ENCODE results near the gene SERPINA1.

SERPINA1 gene

DNA sequence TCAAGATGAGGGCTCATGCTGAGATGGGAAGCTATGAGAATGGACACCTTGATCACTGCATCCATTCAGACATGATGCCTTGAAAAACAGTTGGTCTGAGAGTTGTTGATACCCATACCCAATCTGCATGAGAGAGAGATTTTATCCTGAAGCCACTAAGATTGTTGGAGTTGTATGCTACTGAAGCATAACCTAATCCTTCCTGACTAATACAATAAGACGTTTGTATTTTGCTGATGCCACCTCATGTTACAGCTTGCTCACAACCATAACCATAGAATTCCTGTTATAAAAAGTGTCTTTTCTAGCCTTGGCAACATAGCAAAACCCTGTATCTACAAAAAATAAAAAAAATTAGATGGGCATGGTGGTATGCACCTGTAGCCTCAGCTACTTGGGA is 12.7 kb upstream of the SERPINA1 start:
- no peak overlapping the region for H3K4me2 ChIP-seq
- H3K27me3 ChIP-seq (ENCODE audit: insufficient read depth, low read depth): no peaks in the 10 kb centered on the region
- H3K4me1 ChIP-seq (ENCODE audit: low read depth, poor library complexity, severe bottlenecking): no peaks in the 10 kb centered on the region
- H3K27ac ChIP-seq: no peak overlapping the region
- no peak overlapping the region for H3K9ac ChIP-seq
- no peaks in the 10 kb centered on the region for H4K20me1 ChIP-seq (ENCODE audit: insufficient read depth)
- no peaks in the 10 kb centered on the region for H3K79me2 ChIP-seq (ENCODE audit: insufficient read depth, low read depth)
- no peak overlapping the region for H2AFZ ChIP-seq (ENCODE audit: low read depth)
- TF ChIP-seq, protein P1, sequence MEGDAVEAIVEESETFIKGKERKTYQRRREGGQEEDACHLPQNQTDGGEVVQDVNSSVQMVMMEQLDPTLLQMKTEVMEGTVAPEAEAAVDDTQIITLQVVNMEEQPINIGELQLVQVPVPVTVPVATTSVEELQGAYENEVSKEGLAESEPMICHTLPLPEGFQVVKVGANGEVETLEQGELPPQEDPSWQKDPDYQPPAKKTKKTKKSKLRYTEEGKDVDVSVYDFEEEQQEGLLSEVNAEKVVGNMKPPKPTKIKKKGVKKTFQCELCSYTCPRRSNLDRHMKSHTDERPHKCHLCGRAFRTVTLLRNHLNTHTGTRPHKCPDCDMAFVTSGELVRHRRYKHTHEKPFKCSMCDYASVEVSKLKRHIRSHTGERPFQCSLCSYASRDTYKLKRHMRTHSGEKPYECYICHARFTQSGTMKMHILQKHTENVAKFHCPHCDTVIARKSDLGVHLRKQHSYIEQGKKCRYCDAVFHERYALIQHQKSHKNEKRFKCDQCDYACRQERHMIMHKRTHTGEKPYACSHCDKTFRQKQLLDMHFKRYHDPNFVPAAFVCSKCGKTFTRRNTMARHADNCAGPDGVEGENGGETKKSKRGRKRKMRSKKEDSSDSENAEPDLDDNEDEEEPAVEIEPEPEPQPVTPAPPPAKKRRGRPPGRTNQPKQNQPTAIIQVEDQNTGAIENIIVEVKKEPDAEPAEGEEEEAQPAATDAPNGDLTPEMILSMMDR (conservative IDR thresholded peaks at IDR 0.05; ENCODE audit: low read depth, low read length): no peak
- no peaks in the 10 kb centered on the region for H3K36me3 ChIP-seq (ENCODE audit: insufficient read depth)
- H3K4me3 ChIP-seq (IDR thresholded peaks at IDR 0.05; ENCODE audit: insufficient read depth, low read depth, low read length): no peak overlapping the region

DNA sequence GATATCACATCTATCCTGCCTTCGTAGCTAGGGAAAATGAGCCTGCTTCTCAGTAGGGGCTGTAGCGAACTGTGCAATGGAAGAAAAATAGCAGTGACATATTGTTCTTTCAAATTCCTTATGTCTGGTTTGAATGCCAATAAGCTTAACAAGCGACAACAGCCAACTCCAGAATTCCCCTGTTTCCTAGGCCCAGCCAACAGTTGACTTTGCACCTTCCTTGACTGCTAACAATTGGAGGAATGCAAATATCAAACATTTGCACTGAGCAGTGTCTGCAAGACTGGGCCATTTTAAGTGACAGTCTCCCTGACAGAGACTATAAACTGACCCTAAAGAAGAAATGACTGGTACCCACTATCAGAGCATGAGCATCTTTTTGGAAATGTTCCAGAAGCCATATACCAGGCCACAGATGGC is 12.0 kb upstream of the SERPINA1 start:
- no peaks in the 10 kb centered on the region for H3K36me3 ChIP-seq (ENCODE audit: insufficient read depth)
- TF ChIP-seq, protein P1 (conservative IDR thresholded peaks at IDR 0.05; ENCODE audit: low read depth, low read length): no peak
- no peak overlapping the region for H2AFZ ChIP-seq (ENCODE audit: low read depth)
- no peak overlapping the region for H3K4me3 ChIP-seq (IDR thresholded peaks at IDR 0.05; ENCODE audit: insufficient read depth, low read depth, low read length)
- no peaks in the 10 kb centered on the region for H3K27me3 ChIP-seq (ENCODE audit: insufficient read depth, low read depth)
- H3K4me1 ChIP-seq (ENCODE audit: low read depth, poor library complexity, severe bottlenecking): no peaks in the 10 kb centered on the region
- no peak overlapping the region for H3K9ac ChIP-seq
- H3K4me2 ChIP-seq: no peak overlapping the region
- no peaks in the 10 kb centered on the region for H3K79me2 ChIP-seq (ENCODE audit: insufficient read depth, low read depth)
- no peaks in the 10 kb centered on the region for H4K20me1 ChIP-seq (ENCODE audit: insufficient read depth)
- H3K27ac ChIP-seq: no peak overlapping the region

DNA sequence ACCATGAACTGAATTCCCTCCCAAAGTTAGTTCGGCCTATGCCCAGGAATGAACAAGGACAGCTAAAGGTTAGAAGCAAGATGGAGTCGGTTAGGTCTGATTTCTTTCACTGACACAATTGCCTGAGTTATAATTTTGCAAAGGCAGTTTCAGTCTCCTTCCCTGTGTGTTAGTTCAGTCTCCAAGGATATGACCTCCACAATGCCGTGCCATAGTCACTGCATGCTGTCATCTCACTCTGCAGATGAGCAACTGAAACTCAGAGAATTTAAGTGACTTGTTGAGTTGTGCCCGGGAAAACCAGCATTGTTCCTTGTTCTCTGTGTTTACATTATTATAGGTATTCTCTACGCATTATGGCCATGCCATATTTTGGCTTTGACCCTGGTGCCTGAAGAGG is 10.1 kb upstream of the SERPINA1 start:
- TF ChIP-seq, protein P1 (conservative IDR thresholded peaks at IDR 0.05; ENCODE audit: low read depth, low read length): no peak

DNA sequence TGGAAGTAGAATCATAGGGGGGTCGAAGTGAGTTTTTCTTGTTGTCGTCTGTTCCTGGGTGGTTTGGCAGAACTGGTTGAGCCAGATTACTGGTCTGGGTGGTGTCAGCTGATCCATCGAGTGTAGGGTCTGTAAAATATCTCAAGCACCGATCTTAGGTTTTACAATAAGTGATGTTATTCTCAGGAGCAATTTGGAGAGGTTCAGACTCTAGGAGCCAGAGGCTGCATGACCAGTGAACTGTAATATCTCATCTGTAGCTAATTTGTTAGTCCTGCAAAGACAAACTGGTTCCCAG is 9.7 kb upstream of the SERPINA1 start:
- TF ChIP-seq, protein P1 (conservative IDR thresholded peaks at IDR 0.05; ENCODE audit: low read depth, low read length): no peak
- Histone ChIP-seq H3K27me3 (ENCODE audit: insufficient read depth, low read depth) (no peaks in the 10 kb centered on the region), H4K20me1 (ENCODE audit: insufficient read depth) (no peaks in the 10 kb centered on the region), H3K9ac (no peak overlapping the region), H3K4me2 (no peak overlapping the region), H3K36me3 (ENCODE audit: insufficient read depth) (no peaks in the 10 kb centered on the region), H2AFZ (ENCODE audit: low read depth) (no peak overlapping the region), H3K79me2 (ENCODE audit: insufficient read depth, low read depth) (no peaks in the 10 kb centered on the region), H3K4me3 (IDR thresholded peaks at IDR 0.05; ENCODE audit: insufficient read depth, low read depth, low read length) (no peak overlapping the region), H3K4me1 (ENCODE audit: low read depth, poor library complexity, severe bottlenecking) (no peaks in the 10 kb centered on the region), H3K27ac (no peak overlapping the region)

More for the DNA sequence above, 10.1 kb upstream of the SERPINA1 start:
- Histone ChIP-seq H3K4me1 (ENCODE audit: low read depth, poor library complexity, severe bottlenecking) (no peaks in the 10 kb centered on the region), H3K4me2 (no peak overlapping the region), H3K4me3 (IDR thresholded peaks at IDR 0.05; ENCODE audit: insufficient read depth, low read depth, low read length) (no peak overlapping the region), H3K36me3 (ENCODE audit: insufficient read depth) (no peaks in the 10 kb centered on the region), H3K9ac (no peak overlapping the region), H3K27ac (no peak overlapping the region), H3K27me3 (ENCODE audit: insufficient read depth, low read depth) (no peaks in the 10 kb centered on the region), H2AFZ (ENCODE audit: low read depth) (no peak overlapping the region), H3K79me2 (ENCODE audit: insufficient read depth, low read depth) (no peaks in the 10 kb centered on the region), H4K20me1 (ENCODE audit: insufficient read depth) (no peaks in the 10 kb centered on the region)
